Body of pancreas (tissue), 4 donors: ENCODE data around the gene TJAP1. TPM values are rescaled to one million over a fixed set of nuclear protein-coding genes. Genes with fewer than 3 reads are reported as not detected.

Experiments used
- ATAC-seq: fragments of 150-250 bp; one replicate; pipeline ENCODE4 v1.9.1; 2016
- DNase-seq, 4 donors: peaks; one replicate each; pipeline ENCODE4 v3.0.0-alpha.2; 2019
- H3K27ac ChIP-seq, 4 donors: fragments of 200-600 bp; sonication (generic); 1 replicate in 3 of 4; 2 replicates in 1 of 4; pipeline versions ENCODE4 v1.5.1 to v1.6.1; 2016 to 2019; ENCODE audit warnings: mild to moderate bottlenecking in 1 of 4, mixed read lengths in 1 of 4, moderate library complexity in 1 of 4
- H3K27me3 ChIP-seq, 2 donors: fragments of 200-600 bp; sonication (generic); one replicate each; pipeline ENCODE4 v1.6.0; 2016; ENCODE audit warnings: mild to moderate bottlenecking in 1 of 2
- H3K36me3 ChIP-seq, 2 donors: fragments of 200-600 bp; sonication (generic); replicated peaks in 1 of 2; 2 replicates each; pipeline ENCODE4 v1.5.1; 2016; ENCODE audit warnings: low read depth in 2 of 2; ENCODE audit not compliant: insufficient read depth in 1 of 2
- H3K4me1 ChIP-seq: fragments of 200-600 bp; sonication (generic); one replicate; pipeline ENCODE4 v1.6.0; 2016
- H3K4me3 ChIP-seq, 2 donors: fragments of 200-600 bp; sonication (generic); 1 replicate in 1 of 2; 2 replicates in 1 of 2; pipeline ENCODE4 v1.5.1; 2016 to 2019
- H3K9me3 ChIP-seq, 3 donors: fragments of 200-600 bp; sonication (generic); 1 replicate in 2 of 3; 2 replicates in 1 of 3; pipeline ENCODE4 v1.5.1; 2016
- POLR2A ChIP-seq, 3 donors: fragments of 450-650 bp; IDR thresholded peaks; one replicate each; pipeline ENCODE4 v1.6.1; 2016; ENCODE audit warnings: antibody characterized with exemption in 3 of 3, mild to moderate bottlenecking in 2 of 3
- WGBS, 2 donors: methylation state at CpG; one replicate each; pipeline ENCODE4 v1.1.5; 2017; 5-methylcytosine and 5-hydroxymethylcytosine counted together
- intact Hi-C: fragments of 100-400 bp; cut with DNase I; formaldehyde crosslinking; loops from one replicate; pipeline ENCODE4 v1.15.1; 2023
- total RNA-seq, 2 donors: library from RNA; depleted of rRNA; stranded (reverse); fragments of >200 nt; gene quantifications; one replicate each; pipeline ENCODE4 v1.1.0, GENCODE V29; 2016
- TF ChIP-seq, protein P1 (sequence below), 7 experiments: fragments of 450-650 bp in 4 of 7; fragments of 200-600 bp in 3 of 7; sonication (generic) in 3 of 7; IDR thresholded peaks; one replicate each; pipeline ENCODE4 v1.5.1; 2016 to 2019; ENCODE audit warnings: antibody characterized with exemption in 7 of 7

The TJAP1 gene
- total RNA-seq, 2 donors from 2014 or later: 16.9 to 47.5 TPM

DNA sequence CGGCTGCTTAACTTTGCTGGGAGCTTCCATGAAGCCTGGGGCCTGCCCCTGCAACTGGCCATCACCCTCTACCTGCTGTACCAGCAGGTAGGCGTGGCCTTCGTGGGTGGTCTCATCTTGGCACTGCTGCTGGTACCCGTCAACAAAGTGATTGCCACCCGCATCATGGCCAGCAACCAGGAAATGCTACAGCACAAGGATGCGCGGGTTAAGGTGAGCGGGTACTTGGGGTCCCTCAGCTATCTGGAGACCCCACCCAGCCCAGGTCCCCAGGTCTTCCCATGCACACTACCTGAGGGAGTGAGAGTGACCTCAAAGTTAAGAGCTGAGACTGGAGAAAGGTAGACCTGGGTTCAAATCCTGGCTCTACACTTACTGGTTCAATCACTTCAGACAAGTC lies 44.2 kb upstream of the TJAP1 start:
- no peak for ATAC-seq
- intact Hi-C loops: no loop called here
- no peak for TF ChIP-seq POLR2A (IDR thresholded peaks at IDR 0.05)
- H3K36me3 ChIP-seq: peaks cover 0 to 2% of the 10 kb centered on the region in 2 donors
- no peak overlapping the region for H3K27ac ChIP-seq
- no peak for DNase-seq
- H3K27me3 ChIP-seq: no peaks in the 10 kb centered on the region
- H3K9me3 ChIP-seq: no peaks in the 10 kb centered on the region
- H3K4me3 ChIP-seq: no peak overlapping the region
- H3K4me1 ChIP-seq: peaks cover 38% of the 10 kb centered on the region
- WGBS, 2 donors: 79 to 90% methylated on average over 4 to 8 of the region's 8 CpGs

DNA sequence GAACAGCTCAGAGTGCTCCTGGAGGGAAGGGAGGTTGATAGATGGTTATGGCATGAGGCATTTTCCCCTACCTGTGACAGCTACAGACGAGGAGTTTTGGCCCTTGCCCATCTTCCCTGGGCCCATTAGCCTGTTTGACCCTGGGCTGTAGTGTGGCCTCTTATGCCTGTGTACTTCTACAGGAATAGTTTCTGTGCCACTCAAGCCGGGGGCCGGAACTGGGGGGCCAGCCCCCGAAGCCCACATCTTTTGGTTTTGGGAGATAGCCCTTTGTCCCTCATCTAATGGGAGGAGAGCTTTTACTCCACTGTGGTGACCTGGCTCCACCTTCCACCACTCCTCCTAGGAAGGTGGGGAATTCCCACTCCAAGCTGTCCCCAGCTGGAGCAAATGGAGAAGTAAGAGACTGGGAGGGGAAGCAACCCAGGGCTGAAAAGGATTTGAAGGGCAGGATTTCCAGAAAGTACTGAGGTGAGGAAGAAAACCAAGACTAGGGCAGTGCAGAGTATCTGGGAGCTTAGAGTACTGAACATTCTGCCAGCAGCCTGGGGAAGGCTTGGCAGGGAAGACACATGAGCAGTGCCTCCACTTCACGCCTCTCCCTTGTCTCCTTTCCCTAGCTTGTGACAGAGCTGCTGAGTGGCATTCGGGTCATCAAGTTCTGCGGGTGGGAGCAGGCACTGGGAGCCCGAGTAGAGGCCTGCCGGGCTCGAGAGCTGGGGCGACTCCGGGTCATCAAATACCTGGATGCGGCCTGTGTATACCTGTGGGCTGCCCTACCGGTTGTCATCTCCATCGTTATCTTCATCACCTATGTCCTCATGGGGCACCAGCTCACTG lies 43.1 kb upstream of the TJAP1 start:
- ATAC-seq (no peak), DNase-seq (no peak)
- Histone ChIP-seq H3K9me3 (no peaks in the 10 kb centered on the region), H3K36me3 (peaks cover 0 to 2% of the 10 kb centered on the region in 2 donors), H3K4me3 (no peak overlapping the region), H3K27ac (no peak overlapping the region), H3K4me1 (peaks cover 29% of the 10 kb centered on the region), H3K27me3 (no peaks in the 10 kb centered on the region)
- TF ChIP-seq, protein P1, sequence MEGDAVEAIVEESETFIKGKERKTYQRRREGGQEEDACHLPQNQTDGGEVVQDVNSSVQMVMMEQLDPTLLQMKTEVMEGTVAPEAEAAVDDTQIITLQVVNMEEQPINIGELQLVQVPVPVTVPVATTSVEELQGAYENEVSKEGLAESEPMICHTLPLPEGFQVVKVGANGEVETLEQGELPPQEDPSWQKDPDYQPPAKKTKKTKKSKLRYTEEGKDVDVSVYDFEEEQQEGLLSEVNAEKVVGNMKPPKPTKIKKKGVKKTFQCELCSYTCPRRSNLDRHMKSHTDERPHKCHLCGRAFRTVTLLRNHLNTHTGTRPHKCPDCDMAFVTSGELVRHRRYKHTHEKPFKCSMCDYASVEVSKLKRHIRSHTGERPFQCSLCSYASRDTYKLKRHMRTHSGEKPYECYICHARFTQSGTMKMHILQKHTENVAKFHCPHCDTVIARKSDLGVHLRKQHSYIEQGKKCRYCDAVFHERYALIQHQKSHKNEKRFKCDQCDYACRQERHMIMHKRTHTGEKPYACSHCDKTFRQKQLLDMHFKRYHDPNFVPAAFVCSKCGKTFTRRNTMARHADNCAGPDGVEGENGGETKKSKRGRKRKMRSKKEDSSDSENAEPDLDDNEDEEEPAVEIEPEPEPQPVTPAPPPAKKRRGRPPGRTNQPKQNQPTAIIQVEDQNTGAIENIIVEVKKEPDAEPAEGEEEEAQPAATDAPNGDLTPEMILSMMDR (IDR thresholded peaks at IDR 0.05): no peak
- TF ChIP-seq POLR2A (IDR thresholded peaks at IDR 0.05): no peak
- 84 to 86% methylated on average over 9 to 15 of the region's 15 CpGs for WGBS, 2 donors
- intact Hi-C loops: no loop called here

DNA sequence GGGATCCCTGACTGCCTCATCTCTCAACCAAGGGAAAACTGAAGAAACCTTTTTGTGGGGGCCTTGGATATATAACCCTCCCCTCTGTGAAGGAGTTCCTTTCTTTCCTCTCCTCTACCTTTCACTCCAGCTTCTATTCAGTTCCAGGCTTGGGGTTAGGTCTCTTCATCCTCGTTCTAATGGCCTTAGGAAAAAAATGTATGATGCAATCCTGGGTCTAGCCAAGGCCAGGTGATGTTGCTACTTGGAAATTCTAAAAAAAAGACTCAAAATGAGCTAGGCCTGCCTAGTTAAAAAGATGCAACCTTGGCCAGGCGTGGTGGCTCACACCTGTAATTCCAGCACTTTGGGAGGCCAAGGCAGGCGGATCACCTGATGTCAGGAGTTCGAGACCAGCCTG lies 42.4 kb upstream of the TJAP1 start:
- no peak for ATAC-seq
- Histone ChIP-seq H3K9me3 (no peaks in the 10 kb centered on the region), H3K27me3 (no peaks in the 10 kb centered on the region), H3K27ac (no peak overlapping the region), H3K4me3 (no peak overlapping the region), H3K36me3 (peaks cover 0 to 2% of the 10 kb centered on the region in 2 donors), H3K4me1 (peaks cover 23% of the 10 kb centered on the region)
- no peak for DNase-seq
- TF ChIP-seq POLR2A (IDR thresholded peaks at IDR 0.05): no peak
- TF ChIP-seq, protein P1 (IDR thresholded peaks at IDR 0.05): no peak
- 90 to 91% methylated on average over 4 of the region's 4 CpGs for WGBS, 2 donors
- intact Hi-C loops: no loop called here

DNA sequence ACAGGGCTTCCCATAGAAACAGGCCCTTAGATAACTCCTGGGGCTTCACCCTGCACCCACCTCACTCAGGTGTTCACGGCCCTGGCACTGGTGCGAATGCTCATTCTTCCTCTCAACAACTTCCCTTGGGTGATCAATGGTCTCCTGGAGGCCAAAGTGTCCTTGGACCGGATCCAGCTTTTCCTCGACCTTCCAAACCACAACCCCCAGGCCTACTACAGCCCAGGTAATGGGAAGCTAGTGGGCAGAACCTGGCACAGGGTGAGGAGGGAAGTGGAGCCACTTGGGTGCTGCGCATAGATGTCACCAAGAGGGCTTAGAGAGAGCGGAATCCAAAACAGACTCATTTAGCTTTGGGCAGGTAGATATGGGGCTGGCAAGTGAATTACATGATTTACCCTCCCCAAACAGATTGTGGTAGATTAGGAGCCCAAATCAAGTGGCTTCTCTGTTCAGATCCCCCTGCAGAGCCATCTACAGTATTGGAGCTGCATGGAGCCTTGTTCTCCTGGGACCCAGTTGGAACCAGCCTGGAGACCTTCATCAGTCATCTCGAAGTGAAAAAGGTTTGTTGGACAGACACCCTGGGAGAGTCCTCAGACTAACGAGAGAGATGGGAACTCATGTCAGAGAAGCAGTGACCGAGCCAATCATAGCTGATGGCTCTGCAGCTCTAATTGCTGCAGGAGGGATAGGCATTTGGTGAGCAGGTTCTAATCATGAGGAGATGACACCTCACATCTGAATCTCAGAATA lies 41.5 kb upstream of the TJAP1 start:
- no peaks in the 10 kb centered on the region for H3K9me3 ChIP-seq
- H3K27ac ChIP-seq: peak overlapping the region in 2 of 4 donors; percentile 55 to 61
- WGBS, 2 donors: 63 to 83% methylated on average over 5 to 9 of the region's 9 CpGs
- no peak for TF ChIP-seq POLR2A (IDR thresholded peaks at IDR 0.05)
- TF ChIP-seq, protein P1 (IDR thresholded peaks at IDR 0.05): no peak
- ATAC-seq (no peak), DNase-seq (peak in 1 of 4 donors; percentile 23)
- no peaks in the 10 kb centered on the region for H3K27me3 ChIP-seq
- peaks cover 0 to 2% of the 10 kb centered on the region in 2 donors for H3K36me3 ChIP-seq
- H3K4me1 ChIP-seq: peaks cover 20% of the 10 kb centered on the region
- intact Hi-C loops: no loop called here
- H3K4me3 ChIP-seq: no peak overlapping the region

DNA sequence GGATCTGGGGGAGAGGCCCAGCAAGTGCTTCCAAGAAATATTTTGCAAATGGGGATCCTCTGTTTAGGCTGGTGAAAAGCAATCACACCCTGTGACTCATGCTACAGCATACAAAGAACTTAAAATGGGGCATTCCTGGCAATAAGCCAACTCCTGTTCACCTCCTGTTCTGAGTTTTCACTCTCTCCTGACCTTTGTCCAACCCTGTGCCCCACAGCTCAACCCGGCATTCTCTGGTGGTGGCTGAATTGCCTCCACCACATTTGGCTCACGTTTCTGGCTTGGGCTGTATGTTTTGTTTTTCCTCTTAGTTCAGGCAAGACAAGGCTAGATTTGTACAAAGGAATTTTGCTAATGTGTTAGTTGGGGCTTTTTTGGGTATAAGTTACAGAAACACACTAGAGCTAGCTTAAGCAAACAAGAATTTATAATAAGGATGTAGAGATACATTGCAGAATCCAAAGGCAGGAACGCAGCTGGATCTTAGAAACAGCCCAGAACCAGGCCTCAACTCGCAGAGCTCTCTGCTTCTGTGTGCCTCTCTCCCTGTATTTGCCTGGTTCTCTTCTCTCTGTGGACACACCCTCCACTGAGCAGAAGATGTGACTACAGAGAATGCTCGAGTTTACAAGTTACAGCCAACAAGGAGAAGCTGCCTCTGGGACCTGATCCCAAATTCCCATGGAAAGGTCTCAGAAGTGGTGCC lies 40.6 kb upstream of the TJAP1 start:
- no peak overlapping the region for H3K4me3 ChIP-seq
- TF ChIP-seq, protein P1 (IDR thresholded peaks at IDR 0.05): no peak
- TF ChIP-seq POLR2A (IDR thresholded peaks at IDR 0.05): no peak

More for the DNA sequence above, 40.6 kb upstream of the TJAP1 start:
- H3K27me3 ChIP-seq: no peaks in the 10 kb centered on the region
- intact Hi-C loops: no loop called here
- ATAC-seq: peak; percentile 69
- peaks cover 20% of the 10 kb centered on the region for H3K4me1 ChIP-seq
- peak overlapping the region in 2 of 4 donors; percentile 55 to 61 for H3K27ac ChIP-seq
- peak in 3 of 4 donors; percentile 18 to 60 (median 57) for DNase-seq
- H3K36me3 ChIP-seq: peaks cover 0 to 4% of the 10 kb centered on the region in 2 donors
- no peaks in the 10 kb centered on the region for H3K9me3 ChIP-seq
- 41 to 50% methylated on average over 5 of the region's 5 CpGs for WGBS, 2 donors
